GM12872 (cell line): Measurements from ENCODE around the gene SGCD.

ENCODE experiments used
- TF ChIP-seq, protein P1 (sequence below): IDR thresholded peaks from 3 replicates; pipeline ENCODE4 v1.5.1; 2011; ENCODE audit warnings: low read depth, mild to moderate bottlenecking, low read length, moderate library complexity; ENCODE audit not compliant: insufficient read depth

The SGCD gene

DNA sequence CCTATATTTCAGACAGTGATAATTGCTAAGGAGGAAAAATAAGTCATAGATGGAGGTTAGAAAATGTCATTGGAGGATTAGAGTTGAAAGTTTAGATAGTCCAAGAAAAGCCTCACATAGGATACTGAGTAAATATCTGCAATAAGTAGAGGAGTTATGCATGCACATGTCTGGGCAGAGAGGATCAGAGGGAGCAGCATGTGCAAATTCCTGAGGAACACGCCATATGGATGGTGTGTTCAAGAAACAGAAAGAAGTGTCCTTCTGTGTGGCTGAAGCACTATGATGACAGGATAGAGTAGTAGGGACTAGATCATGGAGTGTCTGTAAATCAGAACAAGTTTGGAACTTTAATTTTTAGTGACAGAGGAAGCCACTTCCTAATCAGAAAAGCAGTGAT is 52.2 kb downstream of the SGCD start:
- TF ChIP-seq, protein P1, sequence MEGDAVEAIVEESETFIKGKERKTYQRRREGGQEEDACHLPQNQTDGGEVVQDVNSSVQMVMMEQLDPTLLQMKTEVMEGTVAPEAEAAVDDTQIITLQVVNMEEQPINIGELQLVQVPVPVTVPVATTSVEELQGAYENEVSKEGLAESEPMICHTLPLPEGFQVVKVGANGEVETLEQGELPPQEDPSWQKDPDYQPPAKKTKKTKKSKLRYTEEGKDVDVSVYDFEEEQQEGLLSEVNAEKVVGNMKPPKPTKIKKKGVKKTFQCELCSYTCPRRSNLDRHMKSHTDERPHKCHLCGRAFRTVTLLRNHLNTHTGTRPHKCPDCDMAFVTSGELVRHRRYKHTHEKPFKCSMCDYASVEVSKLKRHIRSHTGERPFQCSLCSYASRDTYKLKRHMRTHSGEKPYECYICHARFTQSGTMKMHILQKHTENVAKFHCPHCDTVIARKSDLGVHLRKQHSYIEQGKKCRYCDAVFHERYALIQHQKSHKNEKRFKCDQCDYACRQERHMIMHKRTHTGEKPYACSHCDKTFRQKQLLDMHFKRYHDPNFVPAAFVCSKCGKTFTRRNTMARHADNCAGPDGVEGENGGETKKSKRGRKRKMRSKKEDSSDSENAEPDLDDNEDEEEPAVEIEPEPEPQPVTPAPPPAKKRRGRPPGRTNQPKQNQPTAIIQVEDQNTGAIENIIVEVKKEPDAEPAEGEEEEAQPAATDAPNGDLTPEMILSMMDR, result no peak

DNA sequence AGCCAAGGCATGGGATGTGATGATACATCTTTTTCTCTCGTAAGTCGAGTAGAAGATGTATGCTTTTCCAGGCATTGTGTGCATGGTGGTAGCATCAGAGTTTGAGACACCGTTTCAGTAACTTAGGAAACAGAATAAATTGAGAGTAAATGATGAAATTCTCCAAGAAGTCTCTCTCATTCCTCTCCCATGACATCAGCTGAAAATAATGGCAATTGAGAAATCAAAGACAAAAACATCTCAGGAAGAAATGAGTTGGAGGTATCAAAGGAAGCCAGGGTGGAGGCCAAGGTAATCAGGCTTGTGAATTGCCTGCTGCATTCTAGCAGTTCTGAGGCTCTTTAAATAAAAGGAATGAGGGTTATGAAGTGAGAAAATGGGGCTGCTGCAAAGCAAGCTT is 53.9 kb downstream of the SGCD start:
- TF ChIP-seq, protein P1, result no peak

DNA sequence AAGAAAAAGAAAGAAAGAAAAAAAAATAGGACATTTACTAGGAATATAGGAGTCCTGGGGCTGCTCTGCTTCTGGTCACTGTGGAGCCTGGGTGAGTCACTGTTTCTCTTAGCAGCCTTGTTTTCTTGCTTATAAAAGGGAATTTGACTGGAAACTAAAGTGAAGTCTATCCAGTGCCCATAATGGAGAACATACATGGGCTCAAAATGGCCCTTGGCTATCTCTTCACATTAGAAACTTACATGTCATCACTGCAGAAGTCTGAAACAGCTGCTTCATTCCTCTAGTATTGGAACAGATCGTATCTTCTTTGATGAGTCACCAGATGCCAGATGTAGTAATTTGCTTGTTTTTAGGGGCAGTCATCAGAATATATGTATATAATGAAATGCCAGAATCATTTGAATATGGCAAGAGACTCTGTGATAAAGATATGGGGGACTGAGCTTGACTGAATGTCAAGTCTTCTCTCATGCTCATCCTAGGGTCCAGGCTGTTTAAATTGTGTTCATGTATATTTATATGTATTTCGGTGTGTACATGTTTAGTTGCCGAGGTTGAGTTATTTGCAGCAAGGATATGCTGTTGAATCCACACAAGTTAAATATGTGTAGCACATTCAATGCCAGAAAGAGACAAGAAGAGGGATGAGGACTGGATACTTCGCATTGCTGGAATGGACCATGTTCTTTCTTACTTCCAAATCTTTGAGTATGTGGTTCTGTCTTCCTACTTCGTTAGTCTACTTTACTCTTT is 56.7 kb downstream of the SGCD start:
- TF ChIP-seq, protein P1, result no peak

DNA sequence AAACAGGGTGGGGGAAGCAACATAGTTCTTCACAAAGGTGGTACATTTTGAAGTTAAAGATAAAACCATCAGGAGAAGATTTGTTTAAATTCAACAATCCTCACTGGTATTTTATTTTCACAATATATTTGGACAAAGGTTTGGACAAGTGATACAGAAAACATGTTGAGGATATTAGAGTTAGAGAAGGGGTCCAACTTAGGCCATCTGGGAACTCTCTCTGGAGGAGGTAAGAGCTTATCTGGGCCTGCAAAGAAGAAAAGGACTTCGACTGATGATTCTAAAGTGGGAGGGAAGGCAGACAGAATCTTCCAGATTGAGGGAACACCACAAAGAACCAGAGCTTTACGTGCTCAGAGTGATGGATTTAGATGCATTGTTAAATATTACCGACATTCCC is 58.5 kb downstream of the SGCD start:
- TF ChIP-seq, protein P1, result no peak

DNA sequence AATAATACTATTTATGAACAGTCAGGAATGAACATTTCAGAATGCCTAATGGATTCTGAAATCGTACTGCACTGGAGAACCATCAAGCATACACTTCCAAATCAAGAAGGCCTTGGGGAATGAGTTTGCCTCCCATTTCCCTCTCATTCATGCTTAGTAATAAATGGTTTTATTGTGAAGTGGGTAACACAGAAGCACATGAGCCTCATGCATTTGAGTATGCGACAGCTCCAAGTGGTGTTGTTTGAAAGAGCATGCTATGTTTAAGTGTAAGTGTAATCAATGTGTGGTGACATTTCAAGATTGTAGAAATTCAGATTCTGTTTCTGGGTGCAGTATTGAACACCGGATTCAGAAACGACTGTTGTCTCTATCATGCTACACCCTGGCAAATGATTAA is 60.0 kb downstream of the SGCD start:
- TF ChIP-seq, protein P1, result no peak

DNA sequence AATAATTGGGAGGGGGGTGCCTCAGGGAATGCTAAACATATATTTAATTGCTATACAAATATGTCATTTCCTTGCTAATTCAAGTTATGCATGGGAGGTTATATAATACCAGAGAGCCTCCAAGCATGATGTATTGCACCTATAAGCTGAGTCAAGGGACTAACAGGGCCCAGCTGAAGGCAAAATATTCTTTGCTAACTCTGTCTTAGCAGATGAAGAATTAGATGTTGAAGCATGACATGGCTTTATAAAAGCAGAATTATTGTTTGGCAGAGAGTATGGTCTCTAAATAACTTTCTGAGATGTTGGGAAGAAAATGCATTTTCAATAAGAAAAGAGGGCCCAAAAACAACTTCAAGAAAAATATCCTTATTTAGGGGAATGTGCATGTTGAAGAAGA is 60.4 kb downstream of the SGCD start:
- TF ChIP-seq, protein P1, result no peak

DNA sequence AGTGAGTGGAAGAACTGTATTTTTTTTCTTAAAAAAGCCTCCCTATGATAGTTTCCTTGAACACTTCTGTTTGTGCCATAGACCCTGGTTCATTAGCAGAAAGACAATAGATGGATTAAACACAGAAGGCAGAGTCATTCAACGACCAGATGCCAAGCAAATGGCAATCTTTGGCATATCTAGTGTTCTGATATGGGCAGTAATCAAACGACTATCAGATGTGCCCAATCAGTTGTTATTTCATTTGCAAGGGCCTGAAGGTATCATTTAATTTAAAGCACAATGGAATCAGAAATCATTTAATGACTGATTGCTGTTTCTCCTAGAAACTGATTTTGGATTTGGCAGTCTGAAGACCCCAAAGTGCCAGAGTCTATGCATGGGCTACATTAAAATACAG is 61.3 kb downstream of the SGCD start:
- TF ChIP-seq, protein P1, result no peak
